ENCODE data around the gene ADRB2. TPM values are rescaled to one million over a fixed set of nuclear protein-coding genes. Genes with fewer than 3 reads are reported as not detected.

Gene ADRB2
- total RNA-seq, 1 donor from 2014 or later, result 0.12 TPM

DNA sequence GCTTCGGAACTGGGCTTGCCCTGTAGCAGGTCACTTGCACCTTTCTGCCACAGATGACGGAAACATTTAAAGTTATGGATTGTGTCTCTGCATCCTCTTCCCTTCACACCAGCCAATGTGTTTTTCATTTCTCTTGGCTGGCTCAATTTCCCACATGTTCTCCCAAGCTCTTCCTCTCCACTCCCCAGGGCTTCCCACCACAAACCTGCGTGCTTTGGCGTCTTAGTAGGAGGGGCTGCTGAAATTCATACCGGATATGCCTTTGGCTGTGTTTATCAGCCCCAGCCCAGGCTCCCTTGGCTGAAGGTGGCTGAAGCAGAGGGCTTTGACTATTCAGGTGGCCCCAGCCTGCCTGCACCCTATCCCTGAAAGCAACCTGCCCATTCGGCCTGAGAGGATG is 32.1 kb downstream of the ADRB2 start:
- no peak overlapping the region for H3K27ac Mint-ChIP-seq

DNA sequence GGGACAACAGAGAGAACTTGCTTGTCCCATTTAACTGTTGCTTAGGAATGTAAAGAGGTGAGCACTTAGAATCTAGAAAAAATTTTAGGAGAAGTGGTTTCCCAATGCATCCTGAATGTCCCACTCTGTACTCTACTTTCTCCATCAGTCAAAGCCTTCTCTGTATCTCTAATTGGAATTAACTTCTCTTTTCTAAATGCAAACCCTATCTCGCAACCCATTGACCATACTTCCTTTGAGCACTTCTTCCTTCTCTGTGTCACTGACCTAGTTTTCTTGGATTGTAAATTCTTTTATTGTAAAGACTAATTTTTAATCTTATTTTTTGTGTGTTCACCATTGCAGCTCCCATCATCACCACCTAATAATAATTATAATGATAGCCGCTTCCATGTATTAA is 33.3 kb downstream of the ADRB2 start:
- TF ChIP-seq, protein P1, sequence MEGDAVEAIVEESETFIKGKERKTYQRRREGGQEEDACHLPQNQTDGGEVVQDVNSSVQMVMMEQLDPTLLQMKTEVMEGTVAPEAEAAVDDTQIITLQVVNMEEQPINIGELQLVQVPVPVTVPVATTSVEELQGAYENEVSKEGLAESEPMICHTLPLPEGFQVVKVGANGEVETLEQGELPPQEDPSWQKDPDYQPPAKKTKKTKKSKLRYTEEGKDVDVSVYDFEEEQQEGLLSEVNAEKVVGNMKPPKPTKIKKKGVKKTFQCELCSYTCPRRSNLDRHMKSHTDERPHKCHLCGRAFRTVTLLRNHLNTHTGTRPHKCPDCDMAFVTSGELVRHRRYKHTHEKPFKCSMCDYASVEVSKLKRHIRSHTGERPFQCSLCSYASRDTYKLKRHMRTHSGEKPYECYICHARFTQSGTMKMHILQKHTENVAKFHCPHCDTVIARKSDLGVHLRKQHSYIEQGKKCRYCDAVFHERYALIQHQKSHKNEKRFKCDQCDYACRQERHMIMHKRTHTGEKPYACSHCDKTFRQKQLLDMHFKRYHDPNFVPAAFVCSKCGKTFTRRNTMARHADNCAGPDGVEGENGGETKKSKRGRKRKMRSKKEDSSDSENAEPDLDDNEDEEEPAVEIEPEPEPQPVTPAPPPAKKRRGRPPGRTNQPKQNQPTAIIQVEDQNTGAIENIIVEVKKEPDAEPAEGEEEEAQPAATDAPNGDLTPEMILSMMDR (IDR thresholded peaks at IDR 0.05; ENCODE audit: unreplicated experiment), result no peak
- H3K9me3 Mint-ChIP-seq (ENCODE audit: low read depth), result no peaks in the 10 kb centered on the region
- H3K4me3 Mint-ChIP-seq (ENCODE audit: low read depth), result no peak overlapping the region
- no peak overlapping the region for H3K27ac Mint-ChIP-seq
- no peak for DNase-seq (ENCODE audit: low spot score, unreplicated experiment)
- H3K4me1 Mint-ChIP-seq (ENCODE audit: low read depth), result no peaks in the 10 kb centered on the region
- no peaks in the 10 kb centered on the region for H3K36me3 Mint-ChIP-seq (ENCODE audit: insufficient read depth)
- peaks cover 16% of the 10 kb centered on the region for H3K27me3 Mint-ChIP-seq

More for the DNA sequence above, 32.1 kb downstream of the ADRB2 start:
- peaks cover 16% of the 10 kb centered on the region for H3K27me3 Mint-ChIP-seq
- H3K4me1 Mint-ChIP-seq (ENCODE audit: low read depth), result no peaks in the 10 kb centered on the region
- TF ChIP-seq, protein P1 (IDR thresholded peaks at IDR 0.05; ENCODE audit: unreplicated experiment), result no peak
- H3K4me3 Mint-ChIP-seq (ENCODE audit: low read depth), result no peak overlapping the region
- DNase-seq (ENCODE audit: low spot score, unreplicated experiment), result no peak
- H3K36me3 Mint-ChIP-seq (ENCODE audit: insufficient read depth), result no peaks in the 10 kb centered on the region
- H3K9me3 Mint-ChIP-seq (ENCODE audit: low read depth), result no peaks in the 10 kb centered on the region

DNA sequence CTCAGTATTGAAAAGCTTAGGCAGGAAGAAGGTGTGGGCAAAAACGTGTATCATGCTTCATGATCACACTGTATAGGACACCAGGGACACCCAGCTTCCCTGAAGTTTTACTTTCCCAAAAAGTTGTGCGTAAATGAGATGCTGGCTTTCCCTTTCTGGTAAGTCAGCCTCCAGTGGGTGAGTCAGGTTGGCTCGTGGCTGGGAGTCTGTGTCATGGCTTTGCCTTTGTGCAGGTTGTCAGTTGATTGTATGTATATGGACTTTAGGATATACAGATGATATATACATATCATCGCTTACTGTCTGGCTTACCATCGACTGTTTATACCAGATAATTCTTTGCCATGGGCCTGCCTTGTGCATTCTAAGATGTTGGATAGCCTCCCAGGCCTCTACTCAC is 34.2 kb downstream of the ADRB2 start:
- H3K27me3 Mint-ChIP-seq, result peaks cover 16% of the 10 kb centered on the region
- no peaks in the 10 kb centered on the region for H3K9me3 Mint-ChIP-seq (ENCODE audit: low read depth)
- H3K27ac Mint-ChIP-seq, result no peak overlapping the region
- no peaks in the 10 kb centered on the region for H3K36me3 Mint-ChIP-seq (ENCODE audit: insufficient read depth)
- no peak for DNase-seq (ENCODE audit: low spot score, unreplicated experiment)
- no peaks in the 10 kb centered on the region for H3K4me1 Mint-ChIP-seq (ENCODE audit: low read depth)
- no peak overlapping the region for H3K4me3 Mint-ChIP-seq (ENCODE audit: low read depth)
- TF ChIP-seq, protein P1 (IDR thresholded peaks at IDR 0.05; ENCODE audit: unreplicated experiment), result no peak

DNA sequence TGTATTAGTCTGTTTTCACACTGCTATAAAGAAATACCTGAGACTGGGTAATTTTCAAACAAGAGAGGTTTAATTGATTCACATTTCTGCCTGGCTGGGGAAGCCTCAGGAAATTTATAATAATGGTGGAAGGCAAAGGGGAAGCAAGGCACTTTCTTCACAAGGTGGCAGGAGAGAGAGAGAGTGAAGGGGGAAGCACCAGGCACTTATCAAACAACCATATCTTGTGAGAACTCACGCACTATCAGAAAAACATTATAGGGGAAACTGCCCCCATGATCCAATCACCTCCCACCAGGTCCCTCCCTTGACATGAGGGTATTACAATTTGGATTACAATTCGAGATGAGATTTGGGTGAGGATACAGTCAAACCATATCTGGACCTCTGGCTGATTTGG is 34.7 kb downstream of the ADRB2 start:
- no peak for DNase-seq (ENCODE audit: low spot score, unreplicated experiment)

DNA sequence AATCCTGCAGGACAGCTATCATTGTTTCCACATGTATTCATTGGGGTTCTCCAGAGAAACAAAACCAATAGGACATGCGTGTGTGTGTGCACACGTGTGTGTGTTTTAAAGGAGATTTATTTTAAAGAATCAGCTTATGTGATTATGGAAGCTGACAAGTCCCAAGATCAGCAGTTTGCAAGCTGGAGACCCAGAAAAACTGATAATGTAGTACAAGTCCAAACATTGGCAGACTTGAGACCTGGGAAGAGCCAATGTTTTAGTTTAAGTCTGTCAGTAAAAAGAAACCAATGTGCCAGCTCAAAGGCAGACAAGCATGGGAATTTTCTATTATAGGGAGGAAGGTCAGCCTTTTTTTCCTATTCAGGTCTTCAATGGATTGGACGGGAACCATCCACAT is 35.3 kb downstream of the ADRB2 start:
- Mint-ChIP-seq H3K36me3 (ENCODE audit: insufficient read depth) (no peaks in the 10 kb centered on the region), H3K4me3 (ENCODE audit: low read depth) (no peak overlapping the region), H3K27me3 (peaks cover 16% of the 10 kb centered on the region), H3K9me3 (ENCODE audit: low read depth) (no peaks in the 10 kb centered on the region), H3K4me1 (ENCODE audit: low read depth) (no peaks in the 10 kb centered on the region), H3K27ac (no peak overlapping the region)
- TF ChIP-seq, protein P1 (IDR thresholded peaks at IDR 0.05; ENCODE audit: unreplicated experiment), result no peak
- no peak for DNase-seq (ENCODE audit: low spot score, unreplicated experiment)

More for the DNA sequence above, 34.7 kb downstream of the ADRB2 start:
- Mint-ChIP-seq H3K27me3 (peaks cover 16% of the 10 kb centered on the region), H3K4me1 (ENCODE audit: low read depth) (no peaks in the 10 kb centered on the region), H3K4me3 (ENCODE audit: low read depth) (no peak overlapping the region), H3K9me3 (ENCODE audit: low read depth) (no peaks in the 10 kb centered on the region), H3K36me3 (ENCODE audit: insufficient read depth) (no peaks in the 10 kb centered on the region), H3K27ac (no peak overlapping the region)
- TF ChIP-seq, protein P1 (IDR thresholded peaks at IDR 0.05; ENCODE audit: unreplicated experiment), result no peak

All from progenitor cell of endocrine pancreas (in vitro differentiated cells).